GM12891 (cell line): ENCODE results near the gene PHLDB3.

Source experiments
- PAX5 ChIP-seq: IDR thresholded peaks from 2 replicates; pipeline ENCODE4 v1.6.1; 2011; ENCODE audit warnings: low read length, moderate library complexity, mild to moderate bottlenecking; ENCODE audit not compliant: insufficient read depth, severe bottlenecking
- POLR2A ChIP-seq: IDR thresholded peaks from 2 replicates; pipeline ENCODE4 v1.6.1; 2011; ENCODE audit warnings: low read depth, low read length, control low read depth
- POLR2AphosphoS5 ChIP-seq: IDR thresholded peaks from 2 replicates; pipeline ENCODE4 v1.6.1; 2011; ENCODE audit warnings: low read depth, low read length, control low read depth
- POU2F2 ChIP-seq: IDR thresholded peaks from 2 replicates; pipeline ENCODE4 v1.6.1; 2011; ENCODE audit warnings: low read depth, mild to moderate bottlenecking, control low read depth, low read length, moderate library complexity
- SPI1 ChIP-seq: IDR thresholded peaks from 2 replicates; pipeline ENCODE4 v1.6.1; 2011; ENCODE audit warnings: low read depth, low read length, control low read depth
- TAF1 ChIP-seq: IDR thresholded peaks from 2 replicates; pipeline ENCODE4 v1.6.1; 2011; ENCODE audit warnings: low read depth, low read length, control low read depth

DNA sequence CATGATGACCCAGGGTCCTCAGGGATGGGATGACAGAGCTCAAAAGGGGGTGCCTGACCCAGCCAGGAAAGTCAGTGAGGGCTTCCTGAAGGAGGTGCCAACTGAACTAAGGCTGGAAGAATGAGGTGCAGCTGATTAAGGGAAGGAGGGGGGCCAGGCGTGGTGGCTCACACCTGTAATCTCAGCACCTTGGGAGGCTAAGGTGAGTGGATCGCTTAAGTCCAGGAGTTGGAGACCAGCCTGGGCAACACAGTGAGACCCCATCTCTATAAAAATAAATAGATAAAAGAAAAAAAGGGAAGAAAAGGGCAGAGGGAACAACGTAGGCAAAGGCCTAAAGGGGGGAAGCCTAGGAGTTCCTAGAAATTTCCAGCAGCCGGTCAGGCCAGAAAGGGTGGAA, 30.1 kb downstream of the PHLDB3 start:
- TF ChIP-seq POLR2A: no peak
- TF ChIP-seq SPI1: no peak
- no peak for TF ChIP-seq POLR2AphosphoS5
- no peak for TF ChIP-seq TAF1
- TF ChIP-seq PAX5: no peak
- no peak for TF ChIP-seq POU2F2
